Measurements from ENCODE around the gene PAM. TPM values are rescaled to one million over a fixed set of nuclear protein-coding genes. Genes with fewer than 3 reads are reported as not detected.
"Not testable (repeated sequence)": the region's sequence is repeated elsewhere in the genome, so short reads cannot be mapped to it uniquely, and the experiment has no call there.

The PAM gene
- total RNA-seq, 4 donors from 2014 or later = 132 to 224 (median 184) TPM

GRCh38 chr5:102901424-102902134 is 146.5 kb downstream of the PAM start:
- peaks cover 0 to 4% (median 0%) of the 10 kb centered on the region in 4 donors for H3K4me1 ChIP-seq
- DNase-seq (ENCODE audit: low spot score in 2 of 2) = no peak
- no peaks in the 10 kb centered on the region for H3K9me3 ChIP-seq
- WGBS, 2 donors = 73% methylated on average over 3 of the region's 3 CpGs
- TF ChIP-seq EP300 (IDR thresholded peaks at IDR 0.05) (no peak), CTCF (IDR thresholded peaks at IDR 0.05) (no peak)
- no peak overlapping the region for H3K27ac ChIP-seq
- H3K36me3 ChIP-seq = no peaks in the 10 kb centered on the region
- no peak overlapping the region for H3K4me3 ChIP-seq
- no peaks in the 10 kb centered on the region for H3K27me3 ChIP-seq

GRCh38 chr5:102902135-102902448 is 147.0 kb downstream of the PAM start:
- DNase-seq (ENCODE audit: low spot score in 2 of 2) = no peak
- Histone ChIP-seq H3K9me3 (peaks cover 0 to 3% (median 0%) of the 10 kb centered on the region in 4 donors), H3K27me3 (no peaks in the 10 kb centered on the region), H3K4me1 (peaks cover 0 to 4% (median 0%) of the 10 kb centered on the region in 4 donors), H3K27ac (no peak overlapping the region), H3K4me3 (no peak overlapping the region), H3K36me3 (no peaks in the 10 kb centered on the region)
- TF ChIP-seq POLR2A (IDR thresholded peaks at IDR 0.05) (no peak), EP300 (IDR thresholded peaks at IDR 0.05) (no peak), CTCF (IDR thresholded peaks at IDR 0.05) (no peak)

- Histone ChIP-seq H3K36me3 (no peaks in the 10 kb centered on the region), H3K27me3 (no peaks in the 10 kb centered on the region), H3K9me3 (peaks cover 0 to 4% (median 0%) of the 10 kb centered on the region in 4 donors), H3K27ac (no peak overlapping the region), H3K4me3 (no peak overlapping the region), H3K4me1 (peaks cover 0 to 4% (median 0%) of the 10 kb centered on the region in 4 donors)
- no peak for TF ChIP-seq EP300 (IDR thresholded peaks at IDR 0.05)
- TF ChIP-seq CTCF (IDR thresholded peaks at IDR 0.05) = no peak
- TF ChIP-seq POLR2A (IDR thresholded peaks at IDR 0.05) = no peak
- no peak for DNase-seq (ENCODE audit: low spot score in 2 of 2)
- 84 to 86% methylated on average over 2 of the region's 2 CpGs for WGBS, 2 donors
Measured at GRCh38 chr5:102902647-102903046, 147.5 kb downstream of the PAM start.

GRCh38 chr5:102903074-102903871 is 148.2 kb downstream of the PAM start:
- Histone ChIP-seq H3K4me1 (peaks cover 0 to 4% (median 0%) of the 10 kb centered on the region in 4 donors), H3K4me3 (no peak overlapping the region), H3K27me3 (no peaks in the 10 kb centered on the region), H3K9me3 (peaks cover 0 to 4% (median 0%) of the 10 kb centered on the region in 4 donors), H3K36me3 (no peaks in the 10 kb centered on the region), H3K27ac (no peak overlapping the region)
- WGBS, 2 donors = 64 to 69% methylated on average over 7 of the region's 7 CpGs
- no peak for TF ChIP-seq CTCF (IDR thresholded peaks at IDR 0.05)
- no peak for TF ChIP-seq POLR2A (IDR thresholded peaks at IDR 0.05)
- TF ChIP-seq EP300 (IDR thresholded peaks at IDR 0.05) = no peak
- no peak for DNase-seq (ENCODE audit: low spot score in 2 of 2)

- TF ChIP-seq EP300 (IDR thresholded peaks at IDR 0.05) = no peak
- TF ChIP-seq POLR2A (IDR thresholded peaks at IDR 0.05) = no peak
- no peak for TF ChIP-seq CTCF (IDR thresholded peaks at IDR 0.05)
- Histone ChIP-seq H3K4me3 (no peak overlapping the region), H3K4me1 (peaks cover 0 to 4% (median 0%) of the 10 kb centered on the region in 4 donors), H3K27ac (no peak overlapping the region), H3K9me3 (peaks cover 0 to 4% (median 0%) of the 10 kb centered on the region in 4 donors), H3K27me3 (no peaks in the 10 kb centered on the region), H3K36me3 (no peaks in the 10 kb centered on the region)
- no peak for DNase-seq (ENCODE audit: low spot score in 2 of 2)
- 95 to 98% methylated on average over 1 of the region's 1 CpG for WGBS, 2 donors
Measured at GRCh38 chr5:102905056-102905455, 150.0 kb downstream of the PAM start.

GRCh38 chr5:102907099-102907498 is 152.0 kb downstream of the PAM start:
- not testable (repeated sequence) for H3K27me3 ChIP-seq; H3K4me3 ChIP-seq; DNase-seq (ENCODE audit: low spot score in 2 of 2); H3K9me3 ChIP-seq; H3K27ac ChIP-seq; H3K36me3 ChIP-seq
- peaks cover 0 to 16% (median 0%) of the 10 kb centered on the region in 4 donors for H3K4me1 ChIP-seq
- 90% methylated on average over 2 of the region's 2 CpGs; no CpG with 5 or more reads in 1 of the 2 donors for WGBS, 2 donors
